Adipocyte (in vitro differentiated cells): ENCODE data around the gene SGSH.

ENCODE experiments used
- DNase-seq: peaks from one replicate; pipeline ENCODE4 v3.0.0-alpha.2; 2015; ENCODE audit warnings: low read depth
- H3K27me3 ChIP-seq: replicated peaks from 2 replicates; pipeline ENCODE4 v1.7.0; 2013; ENCODE audit warnings: mild to moderate bottlenecking, low read length, moderate library complexity; ENCODE audit not compliant: control insufficient read depth, insufficient read depth
- H3K36me3 ChIP-seq: 2 replicates; pipeline ENCODE4 v1.7.0; 2013; ENCODE audit warnings: low read length, mild to moderate bottlenecking, moderate library complexity; ENCODE audit not compliant: control insufficient read depth, insufficient read depth, severe bottlenecking
- H3K4me1 ChIP-seq: 2 replicates; pipeline ENCODE4 v1.7.0; 2013; ENCODE audit warnings: mild to moderate bottlenecking, low read length, moderate library complexity; ENCODE audit not compliant: control insufficient read depth, insufficient read depth
- H3K4me3 ChIP-seq: 2 replicates; pipeline ENCODE4 v1.7.0; 2013; ENCODE audit warnings: mild to moderate bottlenecking, low read length, moderate library complexity
- H3K9ac ChIP-seq: 2 replicates; pipeline ENCODE4 v1.7.0; 2013; ENCODE audit warnings: mild to moderate bottlenecking, low read length, moderate library complexity
- H3K9me3 ChIP-seq: 2 replicates; pipeline ENCODE4 v1.7.0; 2013; ENCODE audit warnings: mild to moderate bottlenecking, low read length, moderate library complexity; ENCODE audit not compliant: control insufficient read depth

Gene SGSH

DNA sequence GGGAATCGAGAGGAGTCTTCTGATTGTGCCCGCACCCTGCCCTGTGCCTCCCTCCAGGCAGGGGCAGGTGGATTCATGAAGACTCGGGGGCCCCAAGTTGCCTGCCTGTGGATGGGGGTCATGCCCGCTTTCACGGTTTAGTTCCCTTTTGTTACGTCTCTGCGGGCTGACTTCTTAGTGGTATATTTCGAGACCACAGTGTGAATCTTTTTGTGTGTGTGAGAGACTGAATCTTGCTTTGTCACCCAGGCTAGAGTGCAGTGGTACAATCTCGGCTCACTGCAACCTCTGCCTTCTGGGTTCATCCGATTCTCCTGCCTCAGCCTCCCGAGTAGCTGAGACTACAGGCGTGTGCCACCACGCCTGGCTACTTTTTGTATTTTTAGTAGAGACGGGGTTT, 22.4 kb upstream of the SGSH start:
- Histone ChIP-seq H3K4me1 (peaks cover 2% of the 10 kb centered on the region), H3K36me3 (peaks cover 42% of the 10 kb centered on the region), H3K9ac (no peak overlapping the region), H3K9me3 (no peaks in the 10 kb centered on the region), H3K4me3 (no peak overlapping the region), H3K27me3 (no peaks in the 10 kb centered on the region)
- no peak for DNase-seq

DNA sequence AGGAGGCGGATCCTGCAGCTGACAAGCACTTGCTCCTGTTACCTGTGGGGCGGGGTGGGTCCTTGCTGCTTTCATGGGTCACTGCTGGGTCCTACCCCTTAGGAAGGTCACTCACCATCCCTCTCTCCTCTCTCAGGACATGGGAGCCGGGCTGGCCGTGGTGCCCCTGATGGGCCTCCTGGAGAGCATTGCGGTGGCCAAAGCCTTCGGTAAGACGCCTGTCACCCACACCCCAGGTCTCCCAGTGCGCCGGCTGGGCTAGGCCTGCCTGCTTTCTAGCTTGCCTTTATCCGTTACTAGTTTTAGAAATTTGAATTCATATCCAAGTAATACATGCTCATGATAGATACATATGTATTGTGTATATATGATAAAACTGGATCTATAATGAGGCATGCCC, 17.3 kb upstream of the SGSH start:
- no peak for DNase-seq
- no peaks in the 10 kb centered on the region for H3K27me3 ChIP-seq
- H3K9me3 ChIP-seq, result peaks cover 18% of the 10 kb centered on the region
- H3K36me3 ChIP-seq, result peaks cover 45% of the 10 kb centered on the region
- H3K4me3 ChIP-seq, result no peak overlapping the region
- peaks cover 2% of the 10 kb centered on the region for H3K4me1 ChIP-seq
- H3K9ac ChIP-seq, result no peak overlapping the region

GRCh38 chr17:80236911-80237310, 16.8 kb upstream of the SGSH start:
- H3K4me3 ChIP-seq, result no peak overlapping the region
- peaks cover 23% of the 10 kb centered on the region for H3K9me3 ChIP-seq
- no peak overlapping the region for H3K9ac ChIP-seq
- no peaks in the 10 kb centered on the region for H3K27me3 ChIP-seq
- peaks cover 41% of the 10 kb centered on the region for H3K36me3 ChIP-seq
- peaks cover 2% of the 10 kb centered on the region for H3K4me1 ChIP-seq
- DNase-seq, result no peak

GRCh38 chr17:80233202-80233601, 13.1 kb upstream of the SGSH start:
- H3K36me3 ChIP-seq, result peaks cover 38% of the 10 kb centered on the region
- no peak for DNase-seq
- H3K9ac ChIP-seq, result no peak overlapping the region
- H3K4me1 ChIP-seq, result no peaks in the 10 kb centered on the region
- H3K27me3 ChIP-seq, result no peaks in the 10 kb centered on the region
- H3K9me3 ChIP-seq, result peaks cover 28% of the 10 kb centered on the region
- no peak overlapping the region for H3K4me3 ChIP-seq

DNA sequence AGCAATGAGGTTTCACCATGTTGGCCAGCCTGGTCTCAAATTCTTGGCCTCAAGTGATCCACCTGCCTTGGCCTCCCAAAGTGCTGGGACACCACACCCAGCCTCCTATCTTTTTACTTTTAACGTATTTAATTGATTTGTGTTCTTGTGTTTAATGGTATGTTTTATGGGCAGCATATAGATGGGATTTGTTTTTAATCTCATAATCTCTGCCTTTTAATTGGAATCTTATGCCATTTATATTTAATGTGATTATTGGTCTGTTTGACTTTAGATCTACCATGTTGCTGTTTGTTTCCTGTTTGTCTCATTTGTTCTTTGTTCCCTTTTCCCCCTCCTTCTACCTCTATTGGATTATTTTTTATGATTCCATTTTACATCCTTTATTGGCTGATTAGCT, 12.3 kb upstream of the SGSH start:
- Histone ChIP-seq H3K4me3 (peak overlapping the region; percentile 37), H3K9ac (no peak overlapping the region), H3K36me3 (peaks cover 31% of the 10 kb centered on the region), H3K9me3 (peaks cover 28% of the 10 kb centered on the region), H3K4me1 (no peaks in the 10 kb centered on the region), H3K27me3 (no peaks in the 10 kb centered on the region)
- DNase-seq, result no peak

DNA sequence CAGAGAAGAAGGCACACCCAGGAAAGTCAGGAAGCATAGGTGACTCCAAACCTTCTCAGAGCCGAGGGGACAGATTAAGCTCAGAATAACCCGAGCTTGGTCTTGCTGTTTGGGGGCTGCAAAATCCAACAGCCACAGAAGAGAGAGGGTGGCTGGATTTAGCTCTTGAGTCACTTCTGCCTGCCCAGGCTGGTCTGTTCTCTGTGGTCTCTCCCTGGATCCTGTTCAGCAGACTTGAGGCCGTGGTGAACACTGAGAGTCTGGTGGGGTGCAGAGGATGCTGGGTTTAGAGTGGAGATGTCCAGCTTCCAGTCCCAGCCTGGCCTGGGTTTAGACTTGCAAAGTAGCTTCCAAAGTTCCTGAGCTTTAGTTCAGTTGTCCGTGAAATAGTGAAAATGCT, 8.9 kb upstream of the SGSH start:
- no peak for DNase-seq
- no peaks in the 10 kb centered on the region for H3K27me3 ChIP-seq
- no peaks in the 10 kb centered on the region for H3K4me1 ChIP-seq
- H3K9ac ChIP-seq, result no peak overlapping the region
- H3K9me3 ChIP-seq, result peaks cover 24% of the 10 kb centered on the region
- peaks cover 28% of the 10 kb centered on the region for H3K36me3 ChIP-seq
- H3K4me3 ChIP-seq, result no peak overlapping the region

- Histone ChIP-seq H3K27me3 (no peaks in the 10 kb centered on the region), H3K9ac (no peak overlapping the region), H3K9me3 (peaks cover 21% of the 10 kb centered on the region), H3K36me3 (peaks cover 25% of the 10 kb centered on the region), H3K4me3 (no peak overlapping the region), H3K4me1 (no peaks in the 10 kb centered on the region)
- DNase-seq, result no peak
Measured at GRCh38 chr17:80228477-80228876, 8.3 kb upstream of the SGSH start.

DNA sequence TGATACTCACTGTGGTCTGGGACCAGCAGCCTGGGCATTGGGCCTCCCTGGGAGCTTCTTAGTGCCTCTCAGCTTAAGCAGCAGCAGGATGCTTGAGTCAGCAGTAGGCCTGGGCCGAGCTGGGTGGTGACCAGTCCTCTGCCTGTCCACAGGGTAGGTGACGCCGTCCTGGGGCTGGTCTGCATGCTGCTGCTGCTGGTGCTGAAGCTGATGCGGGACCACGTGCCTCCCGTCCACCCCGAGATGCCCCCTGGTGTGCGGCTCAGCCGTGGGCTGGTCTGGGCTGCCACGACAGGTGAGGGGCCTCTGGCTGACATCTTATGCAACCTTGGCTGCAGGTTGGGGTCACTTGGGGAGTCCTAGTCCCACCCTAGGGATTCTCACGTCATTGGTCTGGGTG, 7.5 kb upstream of the SGSH start:
- peaks cover 18% of the 10 kb centered on the region for H3K36me3 ChIP-seq
- no peak for DNase-seq

GRCh38 chr17:80227156-80227555, 7.0 kb upstream of the SGSH start:
- no peak overlapping the region for H3K4me3 ChIP-seq
- H3K9ac ChIP-seq, result no peak overlapping the region

More for the DNA sequence above, 7.5 kb upstream of the SGSH start:
- no peaks in the 10 kb centered on the region for H3K27me3 ChIP-seq
- H3K9ac ChIP-seq, result no peak overlapping the region
- no peak overlapping the region for H3K4me3 ChIP-seq
- H3K4me1 ChIP-seq, result no peaks in the 10 kb centered on the region
- peaks cover 13% of the 10 kb centered on the region for H3K9me3 ChIP-seq

DNA sequence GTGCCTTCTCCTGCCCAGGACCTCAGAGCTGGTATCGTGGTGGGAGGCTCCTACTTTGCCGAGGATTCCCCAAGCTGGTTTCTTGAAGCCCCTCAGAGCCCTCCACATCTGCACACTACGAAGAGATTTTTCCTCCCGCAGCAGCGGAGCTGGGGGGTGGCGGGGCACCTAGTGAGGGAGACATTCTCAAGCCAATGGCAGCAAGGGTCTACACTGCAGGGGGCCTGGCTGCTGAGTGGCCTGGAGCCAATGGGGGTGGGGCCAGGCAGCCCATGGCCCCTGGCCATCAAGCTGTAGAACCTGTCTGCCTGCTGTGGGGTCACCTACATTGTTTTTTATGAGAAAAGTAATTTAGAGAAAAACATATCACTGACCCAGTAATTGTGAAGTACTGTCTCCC, 5.1 kb upstream of the SGSH start:
- H3K36me3 ChIP-seq, result peaks cover 6% of the 10 kb centered on the region
- H3K9ac ChIP-seq, result no peak overlapping the region
- H3K4me1 ChIP-seq, result peaks cover 4% of the 10 kb centered on the region
- H3K27me3 ChIP-seq, result no peaks in the 10 kb centered on the region
- no peak overlapping the region for H3K4me3 ChIP-seq
- no peaks in the 10 kb centered on the region for H3K9me3 ChIP-seq
- no peak for DNase-seq

More at GRCh38 chr17:80227156-80227555, 7.0 kb upstream of the SGSH start:
- no peaks in the 10 kb centered on the region for H3K27me3 ChIP-seq
- peaks cover 17% of the 10 kb centered on the region for H3K36me3 ChIP-seq
- H3K9me3 ChIP-seq, result peaks cover 8% of the 10 kb centered on the region
- no peaks in the 10 kb centered on the region for H3K4me1 ChIP-seq
- DNase-seq, result no peak

GRCh38 chr17:80224683-80225082, 4.5 kb upstream of the SGSH start:
- H3K4me1 ChIP-seq, result peaks cover 4% of the 10 kb centered on the region
- no peak overlapping the region for H3K4me3 ChIP-seq
- DNase-seq, result no peak
- H3K36me3 ChIP-seq, result peaks cover 6% of the 10 kb centered on the region
- H3K9ac ChIP-seq, result no peak overlapping the region
- no peaks in the 10 kb centered on the region for H3K9me3 ChIP-seq
- H3K27me3 ChIP-seq, result no peaks in the 10 kb centered on the region

DNA sequence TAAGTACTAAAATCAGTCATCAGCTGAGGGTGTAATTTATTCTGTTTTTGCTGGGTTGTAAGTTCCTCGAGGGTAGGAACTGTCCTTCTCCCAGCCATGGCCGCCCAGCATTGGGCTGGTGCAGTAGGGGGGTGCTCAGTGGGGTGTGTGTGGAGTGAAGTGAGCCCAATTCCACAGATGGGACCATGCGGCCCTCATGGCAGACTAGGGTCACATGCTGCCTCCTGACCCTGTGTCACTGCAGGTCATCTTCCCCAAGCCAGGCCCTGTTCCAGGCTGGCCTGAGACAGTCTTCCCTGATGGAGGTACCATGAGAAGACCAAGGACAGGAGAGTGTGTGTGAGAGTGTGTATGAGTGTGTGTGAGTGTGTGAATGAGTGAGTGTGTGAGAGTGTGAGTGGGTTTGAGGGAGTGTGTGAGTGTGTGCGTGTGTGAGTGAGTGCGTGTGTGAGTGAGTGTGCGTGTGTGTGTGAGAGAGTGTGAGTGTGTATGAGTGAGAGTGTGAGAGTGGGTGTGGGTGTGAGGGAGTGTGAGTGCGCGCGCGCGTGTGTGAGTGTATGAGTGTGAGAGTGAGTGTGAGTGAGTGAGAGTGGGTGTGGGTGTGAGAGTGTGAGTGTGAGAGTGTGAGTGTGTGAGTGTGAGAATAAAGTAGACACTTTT, 3.8 kb upstream of the SGSH start:
- DNase-seq, result no peak

More for the DNA sequence above, 3.8 kb upstream of the SGSH start:
- no peaks in the 10 kb centered on the region for H3K9me3 ChIP-seq
- peaks cover 6% of the 10 kb centered on the region for H3K36me3 ChIP-seq
- H3K27me3 ChIP-seq, result no peaks in the 10 kb centered on the region
- peaks cover 8% of the 10 kb centered on the region for H3K4me1 ChIP-seq
- H3K9ac ChIP-seq, result no peak overlapping the region
- H3K4me3 ChIP-seq, result no peak overlapping the region
